SK-N-SH (cell line): ENCODE results near the gene HRH3. TPM values are rescaled to one million over a fixed set of nuclear protein-coding genes. Genes with fewer than 3 reads are reported as not detected.

Source experiments
- CTCF ChIA-PET: fragments of 300-600, 350-600 bp; formaldehyde crosslinking; extraction: SDS; loops from one replicate; lab custom pipeline; 2021; lab: Yijun Ruan, JAX
- POLR2A ChIA-PET: fragments of 350-600 bp; sonication (Branson Sonifier 250); formaldehyde crosslinking; extraction: SDS; loops from one replicate; lab custom pipeline; 2020; ENCODE audit warnings: antibody characterized with exemption, inconsistent platforms; lab: Yijun Ruan, JAX
- DNase-seq: peaks from one replicate; pipeline ENCODE4 v3.0.0; 2012
- H2AFZ ChIP-seq: fragments of 200-600 bp; sonication (generic); 2 replicates; pipeline ENCODE4 v1.8.1; 2016; ENCODE audit warnings: antibody characterized with exemption, mild to moderate bottlenecking, low read depth
- H3F3A ChIP-seq: fragments of 200-600 bp; sonication (generic); replicated peaks from 2 replicates; pipeline ENCODE3; 2016; ENCODE audit warnings: antibody characterized with exemption, mild to moderate bottlenecking; ENCODE audit not compliant: insufficient read depth
- H3K27ac ChIP-seq, 2 experiments: fragments of 200-500 bp in 1 of 2; fragments of 200-600 bp in 1 of 2; sonication (Bioruptor generic) in 1 of 2; sonication (generic), shearing (Covaris generic) in 1 of 2; 2 replicates each; pipeline versions ENCODE4 v1.5.1 to v1.6.1; 2014 to 2016; ENCODE audit warnings: low read depth in 2 of 2, inconsistent platforms in 1 of 2, low read length in 1 of 2, mild to moderate bottlenecking in 1 of 2, mixed read lengths in 1 of 2
- H3K27me3 ChIP-seq: fragments of 200-600 bp; sonication (generic), shearing (Covaris generic); 2 replicates; pipeline ENCODE4 v1.6.1; 2016; ENCODE audit warnings: mixed run types; ENCODE audit not compliant: insufficient read depth
- H3K36me3 ChIP-seq, 2 experiments: fragments of 200-500 bp in 1 of 2; fragments of 200-600 bp in 1 of 2; sonication (Bioruptor generic) in 1 of 2; sonication (generic) in 1 of 2; replicated peaks in 1 of 2; 2 replicates each; pipeline versions ENCODE3 to v1.5.1; 2014 to 2016; ENCODE audit warnings: low read length in 1 of 2, mild to moderate bottlenecking in 1 of 2; ENCODE audit not compliant: insufficient read depth in 2 of 2, control insufficient read depth in 1 of 2
- H3K4me1 ChIP-seq, 2 experiments: fragments of 200-500 bp in 1 of 2; fragments of 200-600 bp in 1 of 2; sonication (Bioruptor generic) in 1 of 2; sonication (generic), shearing (Covaris generic) in 1 of 2; 2 replicates each; pipeline versions ENCODE4 v1.5.1 to v1.6.1; 2014 to 2016; ENCODE audit warnings: low read depth in 1 of 2, low read length in 1 of 2, mixed run types in 1 of 2; ENCODE audit not compliant: insufficient read depth in 2 of 2, control insufficient read depth in 1 of 2
- H3K4me2 ChIP-seq: fragments of 200-600 bp; sonication (generic), shearing (Covaris generic); 2 replicates; pipeline ENCODE4 v1.6.1; 2017; ENCODE audit warnings: mixed run types
- H3K4me3 ChIP-seq, 2 experiments: fragments of 200-500 bp in 1 of 2; fragments of 200-600 bp in 1 of 2; sonication (Bioruptor generic) in 1 of 2; sonication (generic), shearing (Covaris generic) in 1 of 2; 2 replicates each; pipeline versions ENCODE4 v1.5.1 to v1.8.1; 2014 to 2016; ENCODE audit warnings: low read depth in 2 of 2, inconsistent platforms in 1 of 2, low read length in 1 of 2, mild to moderate bottlenecking in 1 of 2, mixed read lengths in 1 of 2, moderate library complexity in 1 of 2
- H3K79me2 ChIP-seq: fragments of 200-600 bp; sonication (generic); 2 replicates; pipeline ENCODE4 v1.8.1; 2017; ENCODE audit warnings: mild to moderate bottlenecking; ENCODE audit not compliant: insufficient read depth
- H3K9ac ChIP-seq: fragments of 200-600 bp; sonication (generic); 2 replicates; pipeline ENCODE4 v1.6.1; 2017; ENCODE audit warnings: mixed run types
- H3K9me2 ChIP-seq: fragments of 200-600 bp; sonication (generic); 2 replicates; pipeline ENCODE4 v1.6.1; 2017; ENCODE audit warnings: mixed run types
- H3K9me3 ChIP-seq: fragments of 200-600 bp; sonication (generic); 2 replicates; pipeline ENCODE4 v1.6.1; 2017; ENCODE audit warnings: mixed run types, mild to moderate bottlenecking, moderate library complexity
- H4K20me1 ChIP-seq: fragments of 200-600 bp; sonication (generic); 2 replicates; pipeline ENCODE4 v1.6.1; 2017; ENCODE audit warnings: mild to moderate bottlenecking, mixed run types; ENCODE audit not compliant: insufficient read depth
- ELF1 ChIP-seq: IDR thresholded peaks from 2 replicates; pipeline ENCODE4 v1.4.0; 2012
- FOSL2 ChIP-seq: IDR thresholded peaks from 2 replicates; pipeline ENCODE4 v1.4.0; 2012; ENCODE audit warnings: low read depth, mild to moderate bottlenecking, moderate library complexity, borderline replicate concordance
- GABPA ChIP-seq: IDR thresholded peaks from 2 replicates; pipeline ENCODE4 v1.4.0; 2012; ENCODE audit warnings: low read depth, mild to moderate bottlenecking
- IRF3 ChIP-seq: fragments of 150-350 bp; IDR thresholded peaks from 2 replicates; pipeline ENCODE4 v1.6.1; 2016; ENCODE audit warnings: mild to moderate bottlenecking, low read depth, low read length
- MEF2A ChIP-seq: IDR thresholded peaks from 2 replicates; pipeline ENCODE4 v1.4.0; 2012; ENCODE audit warnings: low read depth, borderline replicate concordance
- MXI1 ChIP-seq: IDR thresholded peaks from 2 replicates; pipeline ENCODE4 v1.6.1; 2012; ENCODE audit warnings: mild to moderate bottlenecking, low read depth, low read length, improper control_type of control experiment
- POLR2AphosphoS5 ChIP-seq: IDR thresholded peaks from 2 replicates; pipeline ENCODE4 v1.6.1; 2012; ENCODE audit warnings: low read depth, low read length
- SMC3 ChIP-seq: IDR thresholded peaks from 2 replicates; pipeline ENCODE4 v1.6.1; 2012; ENCODE audit warnings: low read depth, low read length, improper control_type of control experiment
- TAF1 ChIP-seq: IDR thresholded peaks from 2 replicates; pipeline ENCODE4 v1.6.1; 2012; ENCODE audit warnings: low read depth, mild to moderate bottlenecking, low read length, moderate library complexity, borderline replicate concordance
- TEAD4 ChIP-seq: IDR thresholded peaks from 2 replicates; pipeline ENCODE4 v1.4.0; 2012; ENCODE audit warnings: mild to moderate bottlenecking, borderline replicate concordance; ENCODE audit not compliant: insufficient read depth
- USF2 ChIP-seq: fragments of 150-350 bp; IDR thresholded peaks from 2 replicates; pipeline ENCODE4 v1.6.1; 2017; ENCODE audit warnings: antibody characterized with exemption, low read length, low read depth, borderline replicate concordance
- ZBTB33 ChIP-seq: IDR thresholded peaks from 2 replicates; pipeline ENCODE4 v1.4.0; 2012; ENCODE audit warnings: low read depth, borderline replicate concordance
- WGBS: methylation state at CpG from one replicate; pipeline ENCODE4 v1.1.6; 2017; ENCODE audit warnings: low lambda C conversion rate; 5-methylcytosine and 5-hydroxymethylcytosine counted together
- polyA plus RNA-seq, 3 experiments: library from polyadenylated mRNA; depleted of rRNA; stranded (reverse); fragments of >200 nt; gene quantifications; 2 replicates each; pipeline ENCODE4 v1.2.3, GENCODE V29; 2012
- TF ChIP-seq, protein P1 (sequence below): IDR thresholded peaks from 2 replicates; pipeline ENCODE4; 2012
- TF ChIP-seq, protein P2 (sequence below): IDR thresholded peaks from 2 replicates; pipeline ENCODE4 v1.4.0; 2012; ENCODE audit warnings: low read depth, borderline replicate concordance
- TF ChIP-seq, protein P3 (sequence below): IDR thresholded peaks from 2 replicates; pipeline ENCODE4 v1.4.0; 2012; ENCODE audit warnings: low read depth

Gene HRH3
- polyA plus RNA-seq, 1 of the 3 experiments (the other 2 are of a cell fraction): 0.02 TPM

DNA sequence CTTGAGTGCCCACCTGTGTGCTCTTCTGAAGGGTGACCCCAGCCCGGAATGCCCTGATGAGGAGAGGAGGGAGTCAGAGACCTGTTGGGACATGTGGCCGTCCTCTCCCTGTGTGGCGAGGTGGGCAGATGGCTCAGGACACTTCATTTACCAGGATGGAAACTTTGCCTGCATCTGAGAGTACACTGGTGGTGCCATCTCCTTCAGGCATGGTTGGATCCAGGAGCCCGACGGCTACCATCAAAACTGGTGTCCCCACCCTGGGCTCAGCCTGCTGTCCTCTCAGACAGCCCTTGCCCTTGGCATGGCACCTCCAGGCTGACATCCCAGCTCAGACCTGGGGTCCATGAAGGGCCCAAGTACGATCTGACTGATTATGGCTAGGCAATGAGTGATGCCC, 11.2 kb upstream of the HRH3 start (continued):
- TF ChIP-seq POLR2AphosphoS5 (no peak), ZBTB33 (no peak), MEF2A (no peak)
- TF ChIP-seq, protein P1, sequence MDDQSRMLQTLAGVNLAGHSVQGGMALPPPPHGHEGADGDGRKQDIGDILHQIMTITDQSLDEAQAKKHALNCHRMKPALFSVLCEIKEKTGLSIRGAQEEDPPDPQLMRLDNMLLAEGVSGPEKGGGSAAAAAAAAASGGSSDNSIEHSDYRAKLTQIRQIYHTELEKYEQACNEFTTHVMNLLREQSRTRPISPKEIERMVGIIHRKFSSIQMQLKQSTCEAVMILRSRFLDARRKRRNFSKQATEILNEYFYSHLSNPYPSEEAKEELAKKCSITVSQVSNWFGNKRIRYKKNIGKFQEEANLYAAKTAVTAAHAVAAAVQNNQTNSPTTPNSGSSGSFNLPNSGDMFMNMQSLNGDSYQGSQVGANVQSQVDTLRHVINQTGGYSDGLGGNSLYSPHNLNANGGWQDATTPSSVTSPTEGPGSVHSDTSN: no peak
- TF ChIP-seq, all 33 proteins: peak for 0

DNA sequence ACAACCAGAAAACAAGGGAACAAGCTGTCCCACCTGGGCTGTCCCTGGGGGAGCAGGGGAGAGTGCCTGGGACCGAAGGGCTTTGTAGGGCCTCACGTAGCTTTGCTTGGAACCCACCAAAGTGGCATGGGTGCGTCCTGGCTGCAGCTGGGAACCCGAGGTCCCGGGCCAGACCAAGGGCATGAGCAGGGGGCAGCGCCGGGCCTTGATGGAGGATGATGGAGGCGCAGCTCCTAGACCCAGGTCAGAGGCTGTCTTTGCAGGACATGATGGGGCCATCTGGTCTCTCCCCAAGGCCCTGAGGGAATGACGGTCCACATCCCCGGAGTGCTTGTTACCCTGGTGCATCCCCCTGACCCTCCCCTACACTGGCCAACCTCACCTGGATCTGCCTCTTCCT, 10.6 kb upstream of the HRH3 start:
- ChIA-PET POLR2A (no interaction called here), CTCF (no interaction called here)
- Histone ChIP-seq H2AFZ (no peak overlapping the region), H4K20me1 (no peaks in the 10 kb centered on the region), H3K27ac (no peak overlapping the region), H3K9me3 (no peaks in the 10 kb centered on the region), H3F3A (peaks cover 7% of the 10 kb centered on the region), H3K4me3 (no peak overlapping the region), H3K79me2 (no peaks in the 10 kb centered on the region), H3K4me2 (no peak overlapping the region), H3K36me3 (no peaks in the 10 kb centered on the region), H3K4me1 (peaks cover 0 to 37% of the 10 kb centered on the region in 2 experiments; a peak in 1 of 4 replicates), H3K9me2 (no peaks in the 10 kb centered on the region), H3K27me3 (peaks cover 4% of the 10 kb centered on the region; the same call in 1 of the 2 replicates), H3K9ac (no peak overlapping the region)
- TF ChIP-seq, protein P2, sequence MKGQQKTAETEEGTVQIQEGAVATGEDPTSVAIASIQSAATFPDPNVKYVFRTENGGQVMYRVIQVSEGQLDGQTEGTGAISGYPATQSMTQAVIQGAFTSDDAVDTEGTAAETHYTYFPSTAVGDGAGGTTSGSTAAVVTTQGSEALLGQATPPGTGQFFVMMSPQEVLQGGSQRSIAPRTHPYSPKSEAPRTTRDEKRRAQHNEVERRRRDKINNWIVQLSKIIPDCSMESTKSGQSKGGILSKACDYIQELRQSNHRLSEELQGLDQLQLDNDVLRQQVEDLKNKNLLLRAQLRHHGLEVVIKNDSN: no peak
- TF ChIP-seq FOSL2 (no peak), MXI1 (no peak), USF2 (no peak), SMC3 (no peak), TAF1 (no peak), ELF1 (no peak), GABPA (no peak), IRF3 (no peak), TEAD4 (no peak)
- TF ChIP-seq, protein P3, sequence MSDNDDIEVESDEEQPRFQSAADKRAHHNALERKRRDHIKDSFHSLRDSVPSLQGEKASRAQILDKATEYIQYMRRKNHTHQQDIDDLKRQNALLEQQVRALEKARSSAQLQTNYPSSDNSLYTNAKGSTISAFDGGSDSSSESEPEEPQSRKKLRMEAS: no peak
- no peak for DNase-seq
- 84% methylated on average over 10 of the region's 10 CpGs for WGBS
